Keratinocyte (primary cell): ENCODE measurements around the gene ARVCF. TPM values are rescaled to one million over a fixed set of nuclear protein-coding genes. Genes with fewer than 3 reads are reported as not detected.

ENCODE experiments used
- DNase-seq: peaks from one replicate; pipeline ENCODE4 v3.0.0-alpha.2; 2011; ENCODE audit warnings: low read depth, missing footprints, low spot score
- FAIRE-seq: peaks from 2 replicates; lab custom pipeline; 2011; peaks lifted over from hg19 to GRCh38; lab: Jason Lieb, UNC
- H2AFZ ChIP-seq: 2 replicates; pipeline ENCODE4 v1.6.0; 2012; ENCODE audit warnings: low read length, control low read depth, inconsistent platforms; ENCODE audit not compliant: control insufficient read depth
- H3K27ac ChIP-seq: 2 replicates; pipeline ENCODE4 v1.5.1; 2011; ENCODE audit warnings: low read length; ENCODE audit not compliant: control insufficient read depth, insufficient read depth
- H3K27me3 ChIP-seq: 3 replicates; pipeline ENCODE4 v1.6.0; 2011; ENCODE audit warnings: low read length; ENCODE audit not compliant: control insufficient read depth, insufficient read depth; ENCODE audit errors: extremely low read depth
- H3K36me3 ChIP-seq, 2 experiments: 2 replicates in 1 of 2; 3 replicates in 1 of 2; pipeline ENCODE4 v1.5.1; 2011; ENCODE audit warnings: low read length in 2 of 2, mild to moderate bottlenecking in 1 of 2; ENCODE audit not compliant: control insufficient read depth in 2 of 2, insufficient read depth in 2 of 2; ENCODE audit errors: extremely low read depth in 1 of 2
- H3K4me1 ChIP-seq: 3 replicates; pipeline ENCODE4 v1.5.1; 2011; ENCODE audit warnings: low read length; ENCODE audit not compliant: control insufficient read depth, insufficient read depth; ENCODE audit errors: extremely low read depth
- H3K4me2 ChIP-seq: 3 replicates; pipeline ENCODE4 v1.6.0; 2011; ENCODE audit warnings: low read depth, low read length; ENCODE audit not compliant: control insufficient read depth, insufficient read depth; ENCODE audit errors: extremely low read depth
- H3K4me3 ChIP-seq, 3 experiments: fragments of 200-600 bp in 1 of 3; sonication (generic) in 1 of 3; 2 replicates in 2 of 3; 3 replicates in 1 of 3; pipeline ENCODE4 v1.5.1; 2011 to 2016; ENCODE audit warnings: low read length in 3 of 3, mild to moderate bottlenecking in 3 of 3, control low read depth in 2 of 3, inconsistent platforms in 1 of 3, low read depth in 1 of 3, mixed read lengths in 1 of 3, mixed run types in 1 of 3, moderate library complexity in 1 of 3; ENCODE audit not compliant: control insufficient read depth in 2 of 3, insufficient read depth in 2 of 3; ENCODE audit errors: extremely low read depth in 1 of 3
- H3K79me2 ChIP-seq: 2 replicates; pipeline ENCODE4 v1.6.0; 2012; ENCODE audit warnings: low read length; ENCODE audit not compliant: control insufficient read depth, insufficient read depth
- H3K9ac ChIP-seq: 3 replicates; pipeline ENCODE4 v1.6.0; 2011; ENCODE audit warnings: low read length; ENCODE audit not compliant: control insufficient read depth, insufficient read depth; ENCODE audit errors: extremely low read depth
- H3K9me1 ChIP-seq: 3 replicates; pipeline ENCODE4 v1.6.0; 2011; ENCODE audit warnings: low read length; ENCODE audit not compliant: control insufficient read depth, insufficient read depth; ENCODE audit errors: extremely low read depth
- H3K9me3 ChIP-seq: 2 replicates; pipeline ENCODE4 v1.5.1; 2012; ENCODE audit warnings: low read depth, low read length; ENCODE audit not compliant: control insufficient read depth
- H4K20me1 ChIP-seq: 3 replicates; pipeline ENCODE4 v1.6.0; 2011; ENCODE audit warnings: low read length; ENCODE audit not compliant: control insufficient read depth, insufficient read depth; ENCODE audit errors: extremely low read depth
- CTCF ChIP-seq, 3 experiments: IDR thresholded peaks in 1 of 3; conservative IDR thresholded peaks in 1 of 3; optimal IDR thresholded peaks in 1 of 3; 2 replicates in 2 of 3; 3 replicates in 1 of 3; pipeline versions ENCODE3 to v1.5.1; 2011; ENCODE audit warnings: low read length in 3 of 3, mild to moderate bottlenecking in 3 of 3, moderate library complexity in 2 of 3, control low read depth in 1 of 3, inconsistent platforms in 1 of 3; ENCODE audit not compliant: insufficient read depth in 2 of 3; ENCODE audit errors: extremely low read depth in 1 of 3
- EZH2 ChIP-seq: IDR thresholded peaks from one replicate; pipeline ENCODE4 v1.6.1; 2012; ENCODE audit warnings: inconsistent platforms, mild to moderate bottlenecking, low read length, moderate library complexity
- dilution Hi-C: fragments of 300-500 bp; cut with MboI; formaldehyde crosslinking; loops from one replicate; pipeline ENCODE4 v1.7.0; 2020; ENCODE audit warnings: low sequenced_read_pairs; ENCODE audit not compliant: extremely low pct_ligation_motif_present
- polyA plus RNA-seq, 5 experiments: library from polyadenylated mRNA; depleted of rRNA in 3 of 5; stranded (reverse) in 3 of 5; stranded (forward) in 1 of 5; unstranded in 1 of 5; fragments of >200 nt; gene quantifications; 1 replicate in 1 of 5; 2 replicates in 3 of 5; 3 replicates in 1 of 5; pipeline versions ENCODE4 v1.2.1 to v1.2.3, GENCODE V29; 2011 to 2012; ENCODE audit warnings: missing spikeins in 2 of 5, low read depth in 1 of 5, low replicate concordance in 1 of 5

Gene ARVCF
- polyA plus RNA-seq, 1 donor (not counting 4 experiments of a cell fraction or from before 2014, with no cell fraction given), result 5.7 TPM

- Histone ChIP-seq H3K9me1 (no peaks in the 10 kb centered on the region), H3K36me3 (peaks cover 10 to 25% of the 10 kb centered on the region in 2 experiments), H3K9ac (no peak overlapping the region), H3K79me2 (no peaks in the 10 kb centered on the region), H3K9me3 (no peaks in the 10 kb centered on the region), H3K27me3 (no peaks in the 10 kb centered on the region), H2AFZ (no peak overlapping the region), H3K4me3 (no peak overlapping the region), H3K27ac (no peak overlapping the region), H3K4me1 (peaks cover 16% of the 10 kb centered on the region), H4K20me1 (no peaks in the 10 kb centered on the region), H3K4me2 (no peak overlapping the region)
- TF ChIP-seq EZH2 (no peak), CTCF (optimal IDR thresholded peaks at IDR 0.05 in 1 of 3, IDR thresholded peaks at IDR 0.05 in 1 of 3, conservative IDR thresholded peaks at IDR 0.05 in 1 of 3; ENCODE audit: extremely low read depth in 1 of 3, insufficient read depth in 2 of 3, low read length in 3 of 3) (no peak)
- FAIRE-seq (no peak), DNase-seq (no peak)
- dilution Hi-C loops, result no loop called here
Observed at GRCh38 chr22:20057596-20058268, 41.1 kb upstream of the ARVCF start.

GRCh38 chr22:20056696-20057386 lies 40.2 kb upstream of the ARVCF start:
- H3K36me3 ChIP-seq, result peaks cover 10 to 25% of the 10 kb centered on the region in 2 experiments
- H3K4me2 ChIP-seq, result no peak overlapping the region
- H3K27me3 ChIP-seq, result no peaks in the 10 kb centered on the region
- no peaks in the 10 kb centered on the region for H3K79me2 ChIP-seq
- TF ChIP-seq EZH2, result no peak
- no peak for TF ChIP-seq CTCF (optimal IDR thresholded peaks at IDR 0.05 in 1 of 3, IDR thresholded peaks at IDR 0.05 in 1 of 3, conservative IDR thresholded peaks at IDR 0.05 in 1 of 3; ENCODE audit: extremely low read depth in 1 of 3, insufficient read depth in 2 of 3, low read length in 3 of 3)
- H3K4me1 ChIP-seq, result peaks cover 7% of the 10 kb centered on the region
- no peak overlapping the region for H3K4me3 ChIP-seq
- DNase-seq (no peak), FAIRE-seq (no peak)
- dilution Hi-C loops, result no loop called here
- no peak overlapping the region for H3K9ac ChIP-seq
- no peaks in the 10 kb centered on the region for H4K20me1 ChIP-seq
- no peaks in the 10 kb centered on the region for H3K9me1 ChIP-seq
- H3K9me3 ChIP-seq, result no peaks in the 10 kb centered on the region
- H2AFZ ChIP-seq, result no peak overlapping the region
- H3K27ac ChIP-seq, result no peak overlapping the region
